NCI-H524 (cell line): ENCODE data around the gene ABHD16A.
"Not testable (repeated sequence)": the region's sequence is repeated elsewhere in the genome, so short reads cannot be mapped to it uniquely, and the experiment has no call there.

Experiments used
- DNase-seq, 2 experiments: peaks; one replicate each; lab custom pipeline; 2025; lab: John Stamatoyannopoulos, UW

ABHD16A gene

DNA sequence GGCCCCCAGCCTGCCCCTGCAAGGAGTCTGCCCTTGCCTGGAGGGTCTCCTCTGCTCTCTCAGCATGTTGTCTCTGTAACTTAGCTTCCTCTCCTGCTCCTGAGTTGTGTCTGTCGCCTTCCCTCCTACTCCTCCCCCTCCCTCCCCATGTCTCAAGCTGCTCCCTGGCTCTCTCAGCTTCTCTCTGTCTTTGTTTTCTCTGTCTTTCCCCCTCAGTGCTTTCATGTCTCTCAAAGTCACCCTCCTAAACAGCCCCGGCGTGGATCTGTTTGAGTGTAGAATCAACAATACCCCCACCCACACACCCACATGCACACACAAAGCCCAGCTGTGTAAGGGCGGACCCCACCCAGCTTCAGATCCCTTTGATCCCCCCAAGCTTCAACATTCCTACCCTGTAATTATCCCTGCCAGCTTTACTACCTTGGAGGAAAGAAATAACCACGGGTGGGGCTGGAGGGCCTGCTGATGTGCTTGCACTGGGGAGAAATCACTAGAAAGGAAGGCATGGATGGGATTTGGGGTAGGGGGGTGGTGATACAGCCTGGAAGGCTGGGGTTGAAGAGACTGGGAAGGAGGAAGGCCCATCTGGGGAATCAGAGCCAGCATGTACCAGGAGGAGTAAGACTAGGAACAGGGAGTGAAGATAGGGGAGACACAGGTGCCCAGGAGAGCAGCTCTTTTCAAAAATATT lies 11.0 kb upstream of the ABHD16A start:
- no peak for DNase-seq

DNA sequence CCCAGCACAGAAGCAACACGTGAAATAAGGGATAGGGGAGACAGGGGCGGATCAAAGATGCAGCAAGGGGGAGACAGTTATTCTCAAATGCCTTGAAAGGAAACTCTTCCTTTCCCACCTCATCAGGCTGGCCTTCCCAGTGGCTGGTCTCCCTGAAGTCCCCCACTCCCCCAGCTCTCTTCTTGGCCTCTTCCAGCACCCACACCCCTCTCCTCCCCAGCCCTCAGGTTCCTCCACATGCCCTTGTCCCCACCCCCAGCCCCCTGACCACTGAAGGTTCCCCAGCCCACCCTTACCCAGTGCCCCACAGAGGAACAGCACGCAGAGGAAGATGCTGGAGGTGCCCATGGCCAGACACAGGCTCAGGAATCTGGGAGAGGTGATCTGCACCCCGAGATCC lies 10.3 kb upstream of the ABHD16A start:
- DNase-seq, result no peak

DNA sequence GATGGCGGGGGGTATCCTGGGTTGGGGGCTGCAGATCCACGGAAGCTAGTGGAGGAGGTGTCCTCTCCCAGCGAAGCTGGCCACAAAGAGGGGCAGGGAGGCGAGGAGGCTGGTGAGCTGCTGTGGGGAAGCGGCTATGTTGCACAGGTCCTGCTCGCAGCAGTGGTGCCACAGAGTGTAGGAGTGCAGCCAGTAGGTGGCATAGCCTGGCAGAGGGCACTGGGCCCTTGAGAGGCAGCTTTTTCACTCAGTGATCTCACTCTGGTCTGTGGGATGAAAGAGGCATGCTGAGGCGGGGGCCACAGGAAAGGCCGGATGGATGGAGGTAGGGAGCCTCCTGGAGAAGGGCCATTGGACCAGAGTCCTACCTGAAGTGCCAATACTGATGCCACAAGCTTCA lies 9.2 kb upstream of the ABHD16A start:
- DNase-seq, result no peak

DNA sequence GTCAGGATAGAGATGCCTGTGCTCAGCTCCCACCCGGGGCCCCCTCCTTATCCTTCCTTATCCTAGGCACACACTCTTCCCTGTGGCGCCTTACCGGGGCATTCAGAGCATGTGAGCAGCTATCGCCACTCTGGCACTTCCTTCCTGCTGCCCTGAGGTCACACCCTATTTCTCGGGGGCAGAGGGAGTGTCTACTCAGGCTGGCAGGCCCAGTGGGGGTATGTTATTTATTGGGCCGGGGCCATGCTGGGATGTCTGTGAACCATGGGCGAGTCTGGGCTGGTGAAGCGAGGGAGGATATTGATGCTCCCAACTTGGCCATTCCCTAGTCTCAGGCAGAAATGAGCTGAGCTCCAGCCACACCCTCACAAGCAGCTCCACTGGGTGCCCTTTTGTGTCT lies 8.1 kb upstream of the ABHD16A start:
- no peak for DNase-seq

DNA sequence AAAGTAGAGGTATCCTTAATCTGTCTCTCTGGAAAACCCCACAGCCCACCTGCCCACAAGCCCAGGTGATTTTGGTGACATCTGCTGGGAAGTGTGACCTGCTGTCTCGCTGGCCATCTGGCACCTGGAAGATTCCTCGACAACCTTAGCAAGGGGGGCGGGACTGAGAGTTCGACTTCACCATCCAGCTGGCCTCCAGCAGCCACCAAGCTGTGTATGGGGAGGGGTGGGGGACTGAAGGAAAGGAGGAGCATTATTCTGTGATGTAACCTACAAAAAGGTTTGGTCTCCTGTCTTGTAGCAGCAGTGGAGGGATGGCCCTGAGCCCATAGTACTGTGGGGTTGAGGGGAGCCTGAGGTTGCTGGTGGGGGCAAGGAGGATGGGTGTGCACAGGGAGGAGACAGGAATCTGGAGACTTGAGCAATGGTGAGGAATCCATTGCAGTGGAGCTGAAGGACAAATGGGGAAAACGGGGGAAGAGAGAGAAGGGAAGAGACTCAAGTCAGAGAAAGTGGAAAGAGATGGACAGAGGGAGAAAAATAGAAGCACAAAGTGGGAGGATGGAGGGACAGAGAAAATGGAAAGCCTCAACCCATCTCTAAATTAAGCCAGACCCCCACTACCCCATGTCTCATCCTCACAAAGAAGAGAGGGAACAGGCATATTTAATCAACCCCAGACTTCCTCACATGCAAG lies 7.5 kb upstream of the ABHD16A start:
- DNase-seq, result peak; percentile 28 to 49

DNA sequence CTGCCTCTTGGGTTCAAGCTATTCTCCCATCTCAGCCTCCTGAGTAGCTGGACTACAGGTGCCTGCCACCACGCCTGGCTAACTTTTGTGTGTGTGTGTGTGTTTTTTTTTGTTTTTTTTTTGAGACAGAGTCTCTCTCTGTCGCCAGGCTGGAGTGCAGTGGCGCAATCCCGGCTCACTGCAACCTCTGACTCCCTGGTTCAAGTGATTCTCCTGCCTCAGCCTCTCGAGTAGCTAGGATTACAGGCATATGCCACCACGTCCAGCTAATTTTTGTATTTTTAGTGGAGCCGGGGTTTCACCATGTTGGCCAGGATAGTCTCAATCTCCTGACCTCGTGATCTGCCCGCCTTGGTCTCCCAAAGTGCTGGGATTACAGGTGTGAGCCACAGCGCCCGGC lies 6.0 kb upstream of the ABHD16A start:
- DNase-seq, result not testable (repeated sequence)

DNA sequence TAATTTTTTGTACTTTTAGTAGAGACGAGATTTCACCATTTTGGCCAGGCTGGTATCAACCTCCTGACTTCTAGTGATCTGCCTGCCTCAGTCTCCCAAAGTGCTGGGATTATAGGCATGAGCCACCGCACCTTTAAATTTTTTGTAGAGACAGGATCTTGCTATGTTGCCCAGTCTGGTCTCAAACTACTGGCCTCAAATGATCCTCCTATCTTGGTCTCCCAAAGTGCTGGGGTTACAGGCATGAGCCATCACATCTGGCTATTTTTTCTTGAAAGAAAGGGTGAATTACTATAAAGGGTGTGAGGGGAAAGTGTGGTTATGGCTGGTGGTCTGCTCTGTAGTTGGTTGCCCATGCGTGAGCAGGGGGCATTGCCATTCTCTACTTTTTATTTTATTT lies 5.1 kb upstream of the ABHD16A start:
- DNase-seq, result no peak

DNA sequence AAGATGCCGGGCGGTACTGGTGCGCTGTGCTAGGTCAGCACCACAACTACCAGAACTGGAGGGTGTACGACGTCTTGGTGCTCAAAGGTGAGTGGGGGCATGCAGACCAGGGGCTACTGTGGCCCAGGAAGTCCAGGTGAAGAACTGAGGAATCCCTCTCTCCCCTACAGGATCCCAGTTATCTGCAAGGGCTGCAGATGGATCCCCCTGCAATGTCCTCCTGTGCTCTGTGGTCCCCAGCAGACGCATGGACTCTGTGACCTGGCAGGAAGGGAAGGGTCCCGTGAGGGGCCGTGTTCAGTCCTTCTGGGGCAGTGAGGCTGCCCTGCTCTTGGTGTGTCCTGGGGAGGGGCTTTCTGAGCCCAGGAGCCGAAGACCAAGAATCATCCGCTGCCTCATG lies 4.6 kb upstream of the ABHD16A start:
- DNase-seq, result no peak

DNA sequence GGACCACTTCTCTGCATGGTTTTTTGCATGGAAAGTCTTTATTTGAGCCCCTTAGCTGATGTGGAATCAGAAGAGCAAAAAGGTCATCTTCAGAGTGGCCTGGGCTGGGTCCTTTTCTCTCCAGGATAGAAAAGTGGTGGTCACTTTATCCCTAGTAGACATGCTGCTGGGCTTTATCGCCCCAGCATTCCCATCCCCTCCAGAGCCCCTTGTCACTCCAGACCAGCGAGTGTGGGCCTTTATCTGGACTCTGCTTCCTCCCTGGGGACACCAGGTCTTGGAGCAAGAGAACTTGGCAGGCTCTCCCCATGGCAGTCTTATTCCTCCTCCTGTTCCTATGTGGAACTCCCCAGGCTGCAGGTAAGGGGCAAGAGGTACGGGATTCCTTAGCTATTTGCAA lies 3.5 kb upstream of the ABHD16A start, which contains the start of gene LY6G6F:
Gene LY6G6F (plus strand): TSS at position 268 of the 400 bp plus-strand sequence. CDS start 41 bp downstream, at position 309.
- DNase-seq, result no peak

DNA sequence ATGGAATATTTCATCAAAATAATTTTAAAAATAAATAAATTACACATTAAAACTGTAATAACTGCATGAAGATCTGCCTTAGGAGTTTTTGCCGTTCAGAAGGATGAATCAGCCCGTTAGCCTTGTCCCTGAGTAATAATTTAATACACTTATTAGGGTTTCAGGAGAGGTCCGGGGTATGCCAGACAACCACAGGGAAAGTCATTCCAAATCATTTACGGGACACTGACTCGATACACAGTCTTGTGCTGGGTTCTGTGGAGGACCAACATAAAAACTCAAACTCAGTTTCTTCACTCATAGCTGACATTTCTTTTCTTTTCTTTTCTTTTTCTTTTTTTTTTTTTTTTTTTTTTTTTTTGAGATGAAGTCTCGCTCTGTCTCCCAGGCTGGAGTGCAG lies 2.8 kb upstream of the ABHD16A start:
- DNase-seq, result no peak

DNA sequence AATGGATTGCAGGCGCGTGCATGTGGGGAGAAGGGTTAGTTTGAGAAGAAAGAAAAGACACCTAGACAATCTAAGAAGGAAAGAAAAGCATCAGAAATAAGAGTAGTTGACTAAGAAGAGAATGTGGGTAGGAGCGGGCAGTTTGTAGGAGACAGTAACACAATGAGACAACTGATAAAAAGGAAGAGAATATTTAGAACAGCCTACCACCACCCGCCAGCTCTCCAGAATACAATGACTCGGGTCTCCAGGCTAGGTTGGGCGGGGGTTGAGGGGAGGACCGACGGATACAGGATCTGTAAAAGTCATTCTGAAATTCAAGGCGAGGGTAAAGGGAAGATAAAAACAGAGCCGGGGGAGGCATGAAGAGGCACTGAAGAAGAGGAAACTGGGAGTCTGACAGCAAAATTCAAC lies 712 bp downstream of the ABHD16A start:
- DNase-seq, result no peak

DNA sequence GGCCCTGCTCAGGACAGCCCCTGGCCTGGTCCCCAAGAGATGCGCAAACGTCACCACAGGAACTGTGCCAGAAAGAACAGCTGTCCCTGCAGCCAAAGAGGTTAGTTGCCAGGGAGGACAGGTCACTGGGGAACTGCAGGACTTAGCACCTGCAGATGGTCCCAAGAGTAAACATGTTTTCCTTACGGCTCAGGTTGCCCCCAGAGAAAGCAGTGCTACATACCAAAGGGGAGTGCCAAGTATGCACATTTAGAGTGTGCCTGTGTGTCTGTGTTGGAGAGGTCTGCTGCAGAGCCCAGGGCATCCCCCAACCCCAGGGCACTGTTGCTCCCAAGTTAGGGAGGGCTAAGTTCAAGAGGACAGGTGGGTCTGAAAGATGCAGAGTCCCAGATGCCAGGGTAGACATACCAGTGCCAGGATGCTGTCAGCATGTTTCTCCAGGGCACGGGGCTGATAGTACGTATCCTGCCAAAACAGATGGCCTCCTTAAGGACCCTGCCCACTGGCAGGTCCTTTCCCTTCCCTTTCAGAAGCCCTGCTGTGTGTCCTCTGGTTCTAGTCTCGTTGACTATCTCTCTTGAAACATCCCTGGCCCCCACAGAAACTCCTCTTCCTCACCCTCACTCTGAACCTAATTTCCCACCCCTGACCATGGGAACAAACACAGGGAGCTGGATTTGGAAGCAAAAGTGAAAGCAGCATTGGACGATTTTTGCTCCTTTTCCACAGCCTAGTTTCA lies 1.3 kb downstream of the ABHD16A start:
- DNase-seq, result peak; percentile 24 to 64

DNA sequence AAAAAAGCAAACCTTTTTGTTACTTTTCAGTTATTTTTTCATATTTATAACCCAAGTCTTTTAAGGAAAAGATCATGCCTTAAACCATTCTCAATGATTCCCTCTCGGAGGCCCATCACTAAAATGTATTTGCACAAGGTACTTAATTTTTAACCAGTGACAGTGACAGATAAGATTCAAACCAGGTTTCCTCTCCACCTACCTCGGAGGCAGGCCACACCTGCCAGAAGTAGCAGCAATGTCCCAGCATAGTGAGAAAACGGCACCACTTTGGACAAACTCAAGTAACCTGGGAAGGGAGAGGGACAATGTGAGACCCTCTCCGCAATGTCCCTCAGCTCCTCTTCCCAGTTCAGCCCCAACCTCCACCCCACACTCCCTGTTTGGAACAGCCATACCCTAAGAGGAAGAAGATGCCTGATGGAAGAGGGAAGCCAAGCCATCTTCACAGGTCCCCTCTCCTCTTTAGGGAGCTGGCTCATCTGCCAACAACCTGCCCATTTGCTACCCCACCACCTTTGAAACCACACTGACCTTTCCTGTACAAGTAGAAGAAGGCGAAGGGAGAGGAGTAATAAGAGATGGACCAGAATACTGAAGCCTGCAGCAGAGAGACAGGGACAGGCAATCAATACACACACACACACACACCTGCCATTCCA lies 2.3 kb downstream of the ABHD16A start:
- DNase-seq, result no peak

DNA sequence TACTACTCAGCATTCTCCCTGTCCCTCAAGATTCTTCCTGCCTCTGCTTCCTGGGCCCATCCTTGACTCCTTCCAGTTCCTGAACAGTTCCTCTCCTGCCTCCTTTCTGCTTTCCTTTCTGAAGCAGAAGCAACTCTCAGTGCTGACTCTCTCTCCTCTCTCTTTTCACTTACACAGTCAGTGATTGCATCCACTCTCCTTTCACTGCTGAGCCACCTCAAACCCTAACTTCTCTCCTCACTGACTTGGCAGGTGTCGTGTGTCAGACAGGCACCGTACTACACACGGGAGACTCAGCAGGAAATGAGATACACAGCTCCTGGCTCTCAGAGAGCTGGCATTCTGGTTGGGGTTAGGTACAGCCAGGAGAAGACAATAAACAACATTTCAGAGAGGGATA lies 5.6 kb downstream of the ABHD16A start:
- DNase-seq, result no peak

DNA sequence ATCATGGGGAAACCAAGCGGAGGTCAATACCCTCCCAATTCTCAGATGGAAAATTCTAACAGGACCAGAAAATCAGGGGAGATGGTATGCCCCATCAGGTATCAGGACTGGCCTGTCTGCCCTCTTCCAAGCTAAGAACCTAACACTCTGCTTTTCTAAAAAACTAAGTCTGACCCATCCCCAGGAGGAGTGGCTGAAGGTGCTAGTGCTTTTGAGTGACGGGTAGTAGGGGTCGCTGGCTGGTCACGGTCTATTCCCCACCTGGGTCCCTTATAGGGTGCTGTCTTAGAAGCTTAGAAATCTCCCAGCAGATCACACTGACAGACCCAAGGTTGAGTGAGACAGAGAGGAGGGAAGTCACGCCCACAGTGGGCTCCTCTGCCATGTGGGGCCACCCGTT lies 9.6 kb downstream of the ABHD16A start:
- no peak for DNase-seq

DNA sequence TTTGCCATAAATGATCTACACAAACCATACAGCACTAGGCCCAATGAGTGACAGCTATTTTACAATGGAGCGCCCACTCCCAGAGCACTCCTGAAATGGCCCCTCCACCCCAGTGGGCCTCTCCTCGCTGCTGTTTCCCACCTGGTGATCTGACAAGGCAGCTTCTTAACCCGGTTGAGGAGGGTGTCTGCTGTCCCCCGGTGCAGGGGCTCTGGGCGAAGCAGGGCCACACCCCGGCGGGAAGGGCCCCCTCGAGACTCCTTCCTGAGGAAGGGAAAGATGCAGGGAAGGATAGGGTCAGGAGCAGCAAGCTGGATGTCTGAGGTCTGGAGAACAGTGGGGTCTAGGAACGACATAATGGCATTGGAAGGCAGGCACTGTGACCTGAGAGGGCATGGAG lies 10.2 kb downstream of the ABHD16A start:
- no peak for DNase-seq

DNA sequence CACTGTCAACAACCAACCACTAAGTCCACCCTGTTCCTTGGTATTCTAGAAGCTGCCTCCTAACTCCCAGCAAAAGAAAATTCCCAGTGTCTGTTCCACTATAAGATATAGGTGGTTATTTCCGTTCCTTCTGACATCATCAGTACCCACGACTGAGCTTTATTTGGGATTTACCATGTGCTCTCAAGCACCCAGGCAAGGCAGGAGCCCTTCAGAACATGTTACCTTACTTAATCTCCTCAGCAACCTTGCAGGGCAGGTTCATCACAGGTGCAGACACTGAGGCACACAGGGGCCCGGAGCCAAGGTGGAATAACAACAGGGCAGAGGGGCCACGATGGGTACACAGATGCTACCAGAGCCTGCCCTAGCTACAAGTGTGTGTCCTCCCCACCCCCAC lies 10.8 kb downstream of the ABHD16A start:
- DNase-seq, result no peak

DNA sequence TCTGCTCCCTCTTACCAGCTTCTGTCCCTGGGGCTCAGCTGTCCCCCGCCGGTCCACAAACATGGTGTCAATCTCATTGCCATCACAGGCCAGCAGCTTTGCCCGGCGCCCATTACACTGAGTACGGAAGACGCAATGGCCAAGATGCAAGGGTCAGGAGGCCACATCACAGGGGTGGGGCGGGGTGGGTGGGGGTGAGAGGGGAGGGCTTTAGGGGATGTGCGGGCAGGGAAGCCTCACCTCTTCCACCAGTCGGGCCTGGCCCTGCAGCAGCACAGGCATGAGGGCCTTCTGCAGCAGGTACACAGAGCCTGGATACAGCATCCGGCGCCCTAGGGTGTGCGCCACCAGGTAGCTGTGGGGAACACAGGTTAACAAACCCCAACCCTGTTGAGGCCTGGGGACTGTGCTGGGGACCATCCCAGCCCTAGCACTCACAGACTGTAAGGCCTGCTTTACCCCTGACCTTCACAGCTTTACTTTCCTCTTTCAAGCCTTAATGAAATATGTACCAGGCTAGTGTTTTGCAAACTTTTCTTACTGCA lies 11.5 kb downstream of the ABHD16A start:
- no peak for DNase-seq

DNA sequence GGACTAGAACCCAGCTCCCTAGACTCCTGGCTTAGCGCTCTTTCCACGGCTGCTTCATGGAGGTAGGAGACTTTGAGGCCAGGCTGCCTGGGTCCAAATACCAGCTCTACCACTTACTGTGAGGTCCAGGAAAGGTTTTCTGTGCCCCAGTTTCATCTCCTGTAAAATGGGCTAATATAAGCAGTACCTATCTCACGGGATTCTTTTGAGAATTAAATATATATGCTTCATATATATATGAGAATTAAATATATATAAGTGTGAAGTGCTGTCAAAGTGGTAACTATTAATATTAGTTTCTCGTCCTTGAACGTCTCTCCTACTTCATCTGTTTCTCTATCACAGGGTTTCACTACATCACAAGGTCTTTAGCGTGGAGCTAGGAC lies 12.1 kb downstream of the ABHD16A start:
- DNase-seq, result no peak

DNA sequence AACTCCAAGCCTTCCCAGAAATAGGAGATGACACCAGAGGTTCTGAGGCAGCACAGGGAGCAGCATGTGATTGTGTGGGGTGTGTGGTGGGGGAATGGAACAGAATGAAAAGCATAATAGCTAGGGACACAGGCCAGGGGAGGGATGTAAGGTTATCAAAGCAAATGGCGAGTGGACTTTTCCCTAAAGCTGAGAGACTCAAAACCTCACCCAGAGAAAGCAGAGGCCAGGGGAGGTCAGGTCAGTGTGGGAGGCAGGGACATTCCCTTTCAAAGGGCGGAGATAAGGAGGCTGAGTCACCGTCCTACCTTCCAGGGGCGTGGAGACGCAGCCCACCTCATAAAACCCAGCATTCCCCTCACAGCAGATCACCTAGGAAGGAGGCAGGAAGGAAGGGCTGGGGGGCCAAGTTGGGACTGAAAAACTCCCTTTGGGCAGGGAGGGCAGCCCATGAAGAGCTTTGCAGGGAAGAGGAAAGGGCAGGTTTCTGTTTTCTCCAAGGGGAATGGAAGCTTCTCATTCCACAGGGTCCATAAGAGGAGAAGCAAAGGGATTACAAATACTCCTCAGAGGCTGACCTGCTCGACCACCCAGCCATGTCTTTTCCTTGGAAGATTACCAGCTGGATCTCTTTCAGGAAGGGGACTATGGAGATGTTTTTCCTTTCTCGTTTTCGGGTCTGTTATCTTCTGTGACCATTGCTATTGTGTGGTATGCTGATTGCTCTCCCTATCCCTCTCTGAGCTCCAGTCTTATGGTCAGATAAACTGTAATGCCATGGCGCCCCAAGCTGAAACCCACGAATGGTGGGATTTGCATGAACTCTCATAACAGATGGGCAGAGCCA lies 12.7 kb downstream of the ABHD16A start:
- no peak for DNase-seq
